SU-DHL-6 (cell line): ENCODE data around the gene SPRR2E.
"Not testable (repeated sequence)": the region's sequence is repeated elsewhere in the genome, so short reads cannot be mapped to it uniquely, and the experiment has no call there.

Experiments used
- CTCF ChIP-seq: fragments of 200-600 bp; sonication (generic); IDR thresholded peaks from one replicate; pipeline ENCODE4 v1.5.1; 2017; ENCODE audit warnings: antibody characterized with exemption, mild to moderate bottlenecking, low read length, moderate library complexity; ENCODE audit not compliant: insufficient read depth, poor library complexity, severe bottlenecking
- EZH2phosphoT487 ChIP-seq: fragments of 200-600 bp; sonication (generic), shearing (Covaris generic); conservative IDR thresholded peaks from 2 replicates; pipeline ENCODE4 v1.6.1; 2018; ENCODE audit warnings: mild to moderate bottlenecking, antibody characterized with exemption, low read length, moderate library complexity, mixed read lengths

DNA sequence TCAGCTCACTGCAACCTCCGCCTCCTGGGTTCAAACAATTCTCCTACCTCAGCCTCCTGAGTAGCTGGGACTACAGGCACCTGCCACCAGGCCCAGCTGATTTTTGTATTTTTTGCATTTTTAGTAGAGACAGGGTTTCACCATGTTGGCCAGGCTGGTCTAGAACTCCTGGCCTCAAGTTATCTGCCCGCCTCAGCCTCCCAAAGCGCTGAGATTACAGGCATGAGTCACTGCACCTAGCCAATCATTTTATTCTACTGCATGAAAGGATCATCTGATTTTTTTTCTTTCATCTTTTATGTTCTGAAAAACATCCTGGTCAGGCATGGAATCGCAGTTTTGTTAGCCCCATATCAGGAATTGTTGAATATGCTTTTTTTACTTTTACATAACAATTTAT lies 34.4 kb upstream of the SPRR2E start:
- not testable (repeated sequence) for TF ChIP-seq EZH2phosphoT487, CTCF
